MM.1S (cell line): Measurements from ENCODE around the gene PEAK1.

Experiments
- EZH2 ChIP-seq: fragments of 300-600 bp; sonication (generic); optimal IDR thresholded peaks from 2 replicates; pipeline ENCODE3; 2017; ENCODE audit warnings: low read depth, mild to moderate bottlenecking, antibody characterized with exemption, low read length, mixed read lengths
- EZH2phosphoT487 ChIP-seq: fragments of 300-600 bp; sonication (generic); IDR thresholded peaks from 2 replicates; pipeline ENCODE4 v1.6.1; 2018; ENCODE audit warnings: antibody characterized with exemption, low read length
- TF ChIP-seq, protein P1 (sequence below): fragments of 300-600 bp; sonication (generic); IDR thresholded peaks from 2 replicates; pipeline ENCODE4 v1.5.1; 2016; ENCODE audit warnings: antibody characterized with exemption, low read length, mixed read lengths

DNA sequence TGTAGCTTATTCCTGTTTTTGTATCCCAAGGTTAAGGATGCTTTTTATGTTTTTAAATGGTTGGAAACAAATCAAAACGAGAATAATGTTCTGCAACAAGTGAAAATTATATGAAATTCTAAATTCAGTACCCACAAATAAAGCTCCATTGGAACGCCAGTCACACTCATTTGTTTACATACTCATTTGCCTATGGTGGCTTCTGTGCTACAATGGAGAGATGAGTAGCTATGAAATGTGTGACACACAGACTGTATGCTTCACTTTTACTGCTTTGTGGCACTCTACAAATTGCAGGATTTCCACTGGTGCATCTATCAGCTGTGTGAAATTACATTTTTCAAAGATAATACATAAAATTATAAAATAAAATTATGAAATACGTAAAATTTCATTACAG lies 236.8 kb downstream of the PEAK1 start:
- TF ChIP-seq, protein P1, sequence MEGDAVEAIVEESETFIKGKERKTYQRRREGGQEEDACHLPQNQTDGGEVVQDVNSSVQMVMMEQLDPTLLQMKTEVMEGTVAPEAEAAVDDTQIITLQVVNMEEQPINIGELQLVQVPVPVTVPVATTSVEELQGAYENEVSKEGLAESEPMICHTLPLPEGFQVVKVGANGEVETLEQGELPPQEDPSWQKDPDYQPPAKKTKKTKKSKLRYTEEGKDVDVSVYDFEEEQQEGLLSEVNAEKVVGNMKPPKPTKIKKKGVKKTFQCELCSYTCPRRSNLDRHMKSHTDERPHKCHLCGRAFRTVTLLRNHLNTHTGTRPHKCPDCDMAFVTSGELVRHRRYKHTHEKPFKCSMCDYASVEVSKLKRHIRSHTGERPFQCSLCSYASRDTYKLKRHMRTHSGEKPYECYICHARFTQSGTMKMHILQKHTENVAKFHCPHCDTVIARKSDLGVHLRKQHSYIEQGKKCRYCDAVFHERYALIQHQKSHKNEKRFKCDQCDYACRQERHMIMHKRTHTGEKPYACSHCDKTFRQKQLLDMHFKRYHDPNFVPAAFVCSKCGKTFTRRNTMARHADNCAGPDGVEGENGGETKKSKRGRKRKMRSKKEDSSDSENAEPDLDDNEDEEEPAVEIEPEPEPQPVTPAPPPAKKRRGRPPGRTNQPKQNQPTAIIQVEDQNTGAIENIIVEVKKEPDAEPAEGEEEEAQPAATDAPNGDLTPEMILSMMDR: no peak
- TF ChIP-seq EZH2 (no peak), EZH2phosphoT487 (no peak)
